SJCRH30 (cell line): Measurements from ENCODE around the gene BTG2. TPM values are rescaled to one million over a fixed set of nuclear protein-coding genes. Genes with fewer than 3 reads are reported as not detected.
A peak's percentile ranks its signal among the peaks of the same experiment; 100 is the strongest.

Experiments used
- DNase-seq, 2 experiments: peaks; one replicate each; pipeline ENCODE4 v3.0.0-alpha.2; 2015 to 2020
- H3K27ac ChIP-seq: fragments of 250-450 bp; sonication (Bioruptor Pico); 2 replicates; pipeline ENCODE4 v1.5.1; 2020; ENCODE audit warnings: mild to moderate bottlenecking, moderate library complexity
- H3K27me3 ChIP-seq: fragments of 250-450 bp; sonication (Bioruptor Pico); 2 replicates; pipeline ENCODE4 v1.5.1; 2020; ENCODE audit warnings: mild to moderate bottlenecking, moderate library complexity
- H3K36me3 ChIP-seq: fragments of 250-450 bp; sonication (Bioruptor Pico); 2 replicates; pipeline ENCODE4 v1.5.1; 2020; ENCODE audit warnings: mild to moderate bottlenecking, moderate library complexity
- H3K4me1 ChIP-seq: fragments of 250-450 bp; sonication (Bioruptor Pico); 2 replicates; pipeline ENCODE4 v1.5.1; 2020; ENCODE audit warnings: mild to moderate bottlenecking, moderate library complexity
- H3K4me3 ChIP-seq: fragments of 250-450 bp; sonication (Bioruptor Pico); 2 replicates; pipeline ENCODE4 v1.5.1; 2020; ENCODE audit warnings: mild to moderate bottlenecking, moderate library complexity
- H3K9me3 ChIP-seq: fragments of 250-450 bp; sonication (Bioruptor Pico); replicated peaks from 2 replicates; pipeline ENCODE4 v1.5.1; 2020; ENCODE audit warnings: mild to moderate bottlenecking, moderate library complexity
- total RNA-seq: library from RNA; depleted of rRNA; stranded (reverse); fragments of >200 nt; shearing (Covaris generic); gene quantifications from 2 replicates; pipeline ENCODE4 v1.2.3, GENCODE V29; 2014; rRNA removed

BTG2 gene
- total RNA-seq, 1 experiment from 2014 or later, result 63.1 TPM

- H3K27me3 ChIP-seq, result no peaks in the 10 kb centered on the region
- no peak for DNase-seq
- no peaks in the 10 kb centered on the region for H3K36me3 ChIP-seq
- H3K4me3 ChIP-seq, result no peak overlapping the region
- H3K4me1 ChIP-seq, result peaks cover 3% of the 10 kb centered on the region; the same call in 1 of the 2 replicates
- H3K9me3 ChIP-seq, result no peaks in the 10 kb centered on the region
- H3K27ac ChIP-seq, result no peak overlapping the region
Observed at GRCh38 chr1:203346769-203347102, 41.4 kb downstream of the BTG2 start.

- no peak overlapping the region for H3K4me3 ChIP-seq
- peaks cover 4% of the 10 kb centered on the region; the same call in 1 of the 2 replicates for H3K4me1 ChIP-seq
- no peaks in the 10 kb centered on the region for H3K36me3 ChIP-seq
- no peaks in the 10 kb centered on the region for H3K9me3 ChIP-seq
- H3K27ac ChIP-seq, result no peak overlapping the region
- H3K27me3 ChIP-seq, result no peaks in the 10 kb centered on the region; the same call in 1 of the 2 replicates
- DNase-seq, result no peak
Observed at GRCh38 chr1:203349166-203349565, 43.8 kb downstream of the BTG2 start.

- Histone ChIP-seq H3K4me3 (no peak overlapping the region), H3K9me3 (no peaks in the 10 kb centered on the region), H3K4me1 (peaks cover 4% of the 10 kb centered on the region; the same call in 1 of the 2 replicates), H3K27me3 (peaks cover 4% of the 10 kb centered on the region; the same call in 1 of the 2 replicates), H3K36me3 (no peaks in the 10 kb centered on the region), H3K27ac (no peak overlapping the region)
- DNase-seq, result no peak
Observed at GRCh38 chr1:203349773-203350524, 44.6 kb downstream of the BTG2 start.

- Histone ChIP-seq H3K27ac (peak within 1 kb of the TSS; percentile 2; the same call in 1 of the 2 replicates), H3K4me3 (peak within 1 kb of the TSS; percentile 39), H3K27me3 (peaks cover 4% of the 10 kb centered on the region; the same call in 1 of the 2 replicates), H3K36me3 (no peaks in the 10 kb centered on the region), H3K4me1 (peaks cover 4% of the 10 kb centered on the region; the same call in 1 of the 2 replicates), H3K9me3 (no peaks in the 10 kb centered on the region)
- peak; percentile 72 to 87 for DNase-seq
Observed at GRCh38 chr1:203351037-203351625, 45.8 kb downstream of the BTG2 start, which contains the start of gene FMOD. TSS of gene FMOD (minus strand) at chr1:203351122. CDS start at chr1:203348270, 2,852 bp downstream.

GRCh38 chr1:203353486-203353885, 48.2 kb downstream of the BTG2 start:
- no peak overlapping the region for H3K27ac ChIP-seq
- H3K9me3 ChIP-seq, result no peaks in the 10 kb centered on the region
- H3K4me3 ChIP-seq, result no peak overlapping the region
- no peak for DNase-seq
- H3K4me1 ChIP-seq, result peaks cover 4% of the 10 kb centered on the region; the same call in 1 of the 2 replicates
- H3K27me3 ChIP-seq, result peaks cover 4% of the 10 kb centered on the region; the same call in 1 of the 2 replicates
- no peaks in the 10 kb centered on the region for H3K36me3 ChIP-seq

- DNase-seq, result no peak
Observed at GRCh38 chr1:203354246-203354645, 48.9 kb downstream of the BTG2 start.

GRCh38 chr1:203359010-203359571, 53.8 kb downstream of the BTG2 start:
- no peaks in the 10 kb centered on the region for H3K36me3 ChIP-seq
- H3K27ac ChIP-seq, result no peak overlapping the region
- no peak for DNase-seq
- H3K27me3 ChIP-seq, result peaks cover 25% of the 10 kb centered on the region; the same call in 1 of the 2 replicates
- H3K4me1 ChIP-seq, result no peaks in the 10 kb centered on the region
- H3K4me3 ChIP-seq, result no peak overlapping the region
- no peaks in the 10 kb centered on the region for H3K9me3 ChIP-seq

More at GRCh38 chr1:203354246-203354645, 48.9 kb downstream of the BTG2 start:
- H3K27ac ChIP-seq, result no peak overlapping the region
- no peaks in the 10 kb centered on the region for H3K9me3 ChIP-seq
- H3K27me3 ChIP-seq, result peaks cover 10% of the 10 kb centered on the region; the same call in 1 of the 2 replicates
- H3K4me3 ChIP-seq, result no peak overlapping the region
- no peaks in the 10 kb centered on the region for H3K36me3 ChIP-seq
- H3K4me1 ChIP-seq, result peaks cover 4% of the 10 kb centered on the region; the same call in 1 of the 2 replicates

Other genes starting within 250 kb of the BTG2 start
- 525 and 538 TPM in 2 replicates for gene MYOG, start 219.5 kb upstream of the BTG2 start, total RNA-seq
- 53.8 and 60.9 TPM in 2 replicates for gene ADORA1, start 177.8 kb upstream of the BTG2 start, total RNA-seq
- gene MYBPH, start 129.7 kb upstream of the BTG2 start, total RNA-seq, result 1.1 and 1.8 TPM in 2 replicates
- gene CHI3L1, start 118.8 kb upstream of the BTG2 start, total RNA-seq, result not detected in 2 replicates
- 0.08 and 0.18 TPM in 2 replicates for gene CHIT1, start 75.8 kb upstream of the BTG2 start, total RNA-seq
- 7.5 and 7.6 TPM in 2 replicates for gene FMOD, start 45.6 kb downstream of the BTG2 start, total RNA-seq
- not detected in 2 replicates for gene PRELP, start 170.3 kb downstream of the BTG2 start, total RNA-seq
- not detected in 2 replicates for gene OPTC, start 188.6 kb downstream of the BTG2 start, total RNA-seq